ENCODE measurements around the gene MAPK12.

Gene MAPK12

DNA sequence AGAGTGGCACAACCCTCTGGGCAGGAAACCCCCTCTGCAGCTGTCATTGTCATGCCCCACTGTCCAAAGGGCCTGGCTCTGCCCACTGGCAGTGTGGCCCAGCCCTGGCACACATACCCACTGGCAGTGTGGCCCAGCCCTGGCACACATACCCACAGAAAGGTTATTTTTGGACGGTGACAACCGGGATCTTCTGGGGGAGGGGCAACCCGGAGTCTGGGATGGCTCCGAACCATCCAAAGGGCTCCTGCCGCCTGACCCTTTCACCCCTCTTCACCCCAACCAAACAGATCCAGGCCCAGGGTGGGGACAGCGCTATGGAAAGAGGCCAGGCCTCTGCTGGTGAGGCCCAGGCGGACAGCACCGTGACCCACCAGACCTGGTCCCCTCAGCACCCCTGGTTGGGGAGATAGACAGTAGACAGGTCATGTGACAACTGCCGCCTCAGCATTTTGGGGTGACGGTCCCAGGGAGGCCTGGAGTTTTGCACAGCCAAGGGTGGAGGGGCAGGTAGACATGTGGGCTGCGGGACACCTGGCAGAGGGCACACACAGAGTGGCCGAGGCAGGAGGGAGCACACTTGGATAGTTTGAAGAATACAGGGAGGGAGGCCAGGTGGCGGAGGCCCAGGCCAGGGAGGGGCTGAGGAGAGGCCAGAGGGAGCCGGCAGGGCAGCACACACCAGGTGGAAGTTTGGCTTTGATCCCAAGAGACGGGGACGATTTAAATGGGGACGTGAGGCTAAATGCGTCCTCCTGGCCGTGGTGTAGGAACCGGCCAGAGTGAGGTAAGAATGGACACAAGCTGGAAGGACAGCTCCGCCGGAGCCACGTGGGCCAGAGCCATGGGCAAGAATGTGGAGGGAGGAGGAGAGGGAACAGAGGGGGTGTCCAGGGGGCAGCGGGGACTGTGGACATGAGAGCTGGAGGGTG lies 2.9 kb downstream of the MAPK12 start:
- no peaks in the 10 kb centered on the region for H3K9me3 ChIP-seq (ENCODE audit: control insufficient read depth, low read length)
- peaks cover 16% of the 10 kb centered on the region for H3K4me1 ChIP-seq (ENCODE audit: control insufficient read depth, insufficient read depth, low read length)
- peaks cover 35% of the 10 kb centered on the region for H3K27me3 ChIP-seq (ENCODE audit: control insufficient read depth, insufficient read depth, low read length)
- H3K36me3 ChIP-seq (ENCODE audit: control insufficient read depth, insufficient read depth, low read length), result no peaks in the 10 kb centered on the region
- H3K9ac ChIP-seq (ENCODE audit: low read length), result no peak overlapping the region
- no peak overlapping the region for H3K4me3 ChIP-seq (ENCODE audit: low read length)

DNA sequence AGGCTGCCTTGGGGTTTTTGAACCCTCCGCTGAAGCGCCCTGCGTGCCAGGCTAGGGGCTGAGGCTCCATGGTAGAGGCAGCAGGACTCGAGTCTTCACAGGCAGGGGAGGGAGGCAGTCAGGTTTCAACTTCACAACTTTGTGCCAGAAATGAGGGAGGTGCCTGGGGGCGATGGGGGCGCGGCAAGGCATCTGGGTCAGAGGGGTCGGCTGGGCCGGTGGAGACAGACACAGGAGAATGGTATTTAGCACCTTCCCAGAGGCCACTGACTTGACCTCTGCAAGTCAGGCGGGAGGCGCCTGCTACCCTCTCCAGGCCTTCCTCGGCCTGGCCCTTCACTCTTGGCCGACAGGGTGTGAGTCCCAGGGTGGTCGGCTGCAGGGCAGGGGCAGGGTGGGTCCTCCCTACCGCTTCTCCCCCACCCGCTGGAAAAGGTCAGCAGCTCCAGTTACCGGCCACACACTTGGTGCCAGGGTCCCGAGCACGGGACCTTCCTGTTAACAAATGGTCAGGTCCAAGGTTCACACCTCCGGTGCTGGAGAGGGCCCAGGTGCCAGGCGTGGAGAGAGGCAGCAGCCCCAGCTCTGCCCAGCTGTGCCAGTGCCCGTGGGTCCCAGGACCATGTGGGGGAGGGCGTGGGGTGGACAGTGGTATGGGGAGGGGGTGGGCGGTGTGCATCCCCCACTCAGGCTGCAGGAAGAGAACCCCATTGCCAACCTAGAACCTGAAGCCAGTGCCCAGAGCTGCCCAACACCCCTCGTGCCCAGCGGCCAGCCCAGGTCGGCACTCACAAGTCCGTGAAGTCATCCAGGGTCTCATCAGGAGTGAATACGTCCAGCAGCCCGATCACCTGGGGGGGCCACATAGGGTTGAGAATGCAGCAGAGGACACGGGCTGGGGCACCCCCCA lies 3.8 kb downstream of the MAPK12 start:
- no peak overlapping the region for H3K9ac ChIP-seq (ENCODE audit: low read length)
- H3K36me3 ChIP-seq (ENCODE audit: control insufficient read depth, insufficient read depth, low read length), result no peaks in the 10 kb centered on the region

GRCh38 chr22:50257041-50257440 lies 4.4 kb downstream of the MAPK12 start:
- Histone ChIP-seq H3K4me3 (ENCODE audit: low read length) (no peak overlapping the region), H3K27me3 (ENCODE audit: control insufficient read depth, insufficient read depth, low read length) (peaks cover 23% of the 10 kb centered on the region), H3K9me3 (ENCODE audit: control insufficient read depth, low read length) (no peaks in the 10 kb centered on the region), H3K36me3 (ENCODE audit: control insufficient read depth, insufficient read depth, low read length) (no peaks in the 10 kb centered on the region), H3K4me1 (ENCODE audit: control insufficient read depth, insufficient read depth, low read length) (peaks cover 8% of the 10 kb centered on the region), H3K9ac (ENCODE audit: low read length) (no peak overlapping the region)

More for the DNA sequence above, 3.8 kb downstream of the MAPK12 start:
- Histone ChIP-seq H3K9me3 (ENCODE audit: control insufficient read depth, low read length) (no peaks in the 10 kb centered on the region), H3K4me3 (ENCODE audit: low read length) (no peak overlapping the region), H3K4me1 (ENCODE audit: control insufficient read depth, insufficient read depth, low read length) (peaks cover 13% of the 10 kb centered on the region), H3K27me3 (ENCODE audit: control insufficient read depth, insufficient read depth, low read length) (peaks cover 30% of the 10 kb centered on the region)

DNA sequence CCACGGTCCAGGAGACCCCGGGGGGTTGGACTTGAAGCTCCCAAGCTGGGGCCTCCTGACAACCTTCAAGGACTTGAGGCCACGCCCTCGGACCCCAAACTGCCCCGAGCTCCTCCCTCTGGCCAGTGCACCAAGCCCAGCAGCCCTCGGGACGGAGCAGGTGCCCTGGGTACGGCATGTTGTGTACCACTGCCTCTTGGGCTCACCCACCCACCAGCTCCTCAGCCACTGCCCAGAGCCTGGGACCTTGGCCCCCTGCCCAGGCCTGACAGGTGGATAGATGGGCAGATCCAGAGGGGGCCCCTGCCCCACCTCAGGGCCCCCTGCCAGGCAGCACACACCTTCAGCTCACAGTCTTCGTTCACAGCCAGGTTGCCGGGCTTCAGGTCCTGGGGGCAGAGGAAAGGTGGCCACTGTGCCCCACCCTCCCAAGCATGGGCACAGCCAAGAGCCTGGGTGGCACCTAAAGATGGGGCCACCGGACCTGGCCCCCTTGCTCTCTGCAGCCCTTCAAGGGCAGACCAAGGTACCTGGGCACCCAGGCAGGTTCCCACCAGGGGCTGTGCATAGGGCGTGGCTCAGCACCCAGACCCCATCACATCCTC lies 5.1 kb downstream of the MAPK12 start:
- H3K4me1 ChIP-seq (ENCODE audit: control insufficient read depth, insufficient read depth, low read length), result peaks cover 13% of the 10 kb centered on the region
- H3K9me3 ChIP-seq (ENCODE audit: control insufficient read depth, low read length), result no peaks in the 10 kb centered on the region
- H3K9ac ChIP-seq (ENCODE audit: low read length), result no peak overlapping the region
- H3K27me3 ChIP-seq (ENCODE audit: control insufficient read depth, insufficient read depth, low read length), result peaks cover 22% of the 10 kb centered on the region
- no peaks in the 10 kb centered on the region for H3K36me3 ChIP-seq (ENCODE audit: control insufficient read depth, insufficient read depth, low read length)
- no peak overlapping the region for H3K4me3 ChIP-seq (ENCODE audit: low read length)

- peaks cover 19% of the 10 kb centered on the region for H3K27me3 ChIP-seq (ENCODE audit: control insufficient read depth, insufficient read depth, low read length)
- H3K4me3 ChIP-seq (ENCODE audit: low read length), result no peak overlapping the region
- H3K9ac ChIP-seq (ENCODE audit: low read length), result no peak overlapping the region
- H3K9me3 ChIP-seq (ENCODE audit: control insufficient read depth, low read length), result no peaks in the 10 kb centered on the region
- peaks cover 16% of the 10 kb centered on the region for H3K4me1 ChIP-seq (ENCODE audit: control insufficient read depth, insufficient read depth, low read length)
- H3K36me3 ChIP-seq (ENCODE audit: control insufficient read depth, insufficient read depth, low read length), result no peaks in the 10 kb centered on the region
Measured at GRCh38 chr22:50255607-50256006, 5.9 kb downstream of the MAPK12 start.

DNA sequence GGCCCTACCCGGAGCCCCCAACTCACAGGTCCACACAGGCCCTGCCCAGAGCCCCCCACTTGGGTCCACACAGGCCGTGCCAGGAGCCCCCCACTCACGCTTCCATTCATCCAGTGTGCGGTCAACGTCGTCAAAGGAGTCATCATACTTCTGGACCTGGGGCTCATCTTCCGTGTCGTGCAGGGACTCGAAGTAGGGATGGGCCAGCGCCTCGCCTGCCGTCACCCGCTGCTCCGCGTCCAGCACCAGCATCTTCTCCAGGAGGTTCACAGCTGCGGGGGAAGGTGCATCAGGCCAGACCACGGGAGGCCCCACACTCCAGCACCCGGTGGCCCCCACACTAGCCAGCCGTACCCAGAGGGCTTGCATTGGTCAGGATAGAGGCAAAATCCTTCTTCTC lies 6.4 kb downstream of the MAPK12 start:
- no peaks in the 10 kb centered on the region for H3K9me3 ChIP-seq (ENCODE audit: control insufficient read depth, low read length)
- H3K27me3 ChIP-seq (ENCODE audit: control insufficient read depth, insufficient read depth, low read length), result peaks cover 14% of the 10 kb centered on the region
- peaks cover 21% of the 10 kb centered on the region for H3K4me1 ChIP-seq (ENCODE audit: control insufficient read depth, insufficient read depth, low read length)
- H3K4me3 ChIP-seq (ENCODE audit: low read length), result no peak overlapping the region
- no peaks in the 10 kb centered on the region for H3K36me3 ChIP-seq (ENCODE audit: control insufficient read depth, insufficient read depth, low read length)
- H3K9ac ChIP-seq (ENCODE audit: low read length), result no peak overlapping the region

DNA sequence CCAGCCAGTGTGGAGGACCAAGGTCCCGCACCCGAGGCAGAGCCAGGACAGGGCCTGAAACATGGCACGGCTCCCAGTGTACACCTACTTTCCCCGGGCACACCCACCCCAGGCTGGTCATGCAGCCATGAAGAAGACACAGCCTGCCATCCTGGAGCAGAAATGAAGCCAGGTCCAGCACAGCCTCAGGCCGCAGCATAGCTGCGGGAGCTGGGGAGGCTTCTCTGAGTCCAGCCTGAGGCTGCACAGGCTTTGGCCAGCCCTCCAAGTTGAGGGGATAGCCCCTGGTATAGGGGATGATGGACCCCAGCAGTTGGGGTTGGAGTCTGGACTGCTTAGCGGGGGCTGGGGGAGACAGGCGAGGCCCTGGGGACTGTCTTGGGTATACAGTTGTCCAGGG lies 7.5 kb downstream of the MAPK12 start:
- Histone ChIP-seq H3K27me3 (ENCODE audit: control insufficient read depth, insufficient read depth, low read length) (peaks cover 7% of the 10 kb centered on the region), H3K9ac (ENCODE audit: low read length) (no peak overlapping the region), H3K9me3 (ENCODE audit: control insufficient read depth, low read length) (no peaks in the 10 kb centered on the region), H3K4me3 (ENCODE audit: low read length) (no peak overlapping the region), H3K4me1 (ENCODE audit: control insufficient read depth, insufficient read depth, low read length) (peaks cover 26% of the 10 kb centered on the region), H3K36me3 (ENCODE audit: control insufficient read depth, insufficient read depth, low read length) (no peaks in the 10 kb centered on the region)

DNA sequence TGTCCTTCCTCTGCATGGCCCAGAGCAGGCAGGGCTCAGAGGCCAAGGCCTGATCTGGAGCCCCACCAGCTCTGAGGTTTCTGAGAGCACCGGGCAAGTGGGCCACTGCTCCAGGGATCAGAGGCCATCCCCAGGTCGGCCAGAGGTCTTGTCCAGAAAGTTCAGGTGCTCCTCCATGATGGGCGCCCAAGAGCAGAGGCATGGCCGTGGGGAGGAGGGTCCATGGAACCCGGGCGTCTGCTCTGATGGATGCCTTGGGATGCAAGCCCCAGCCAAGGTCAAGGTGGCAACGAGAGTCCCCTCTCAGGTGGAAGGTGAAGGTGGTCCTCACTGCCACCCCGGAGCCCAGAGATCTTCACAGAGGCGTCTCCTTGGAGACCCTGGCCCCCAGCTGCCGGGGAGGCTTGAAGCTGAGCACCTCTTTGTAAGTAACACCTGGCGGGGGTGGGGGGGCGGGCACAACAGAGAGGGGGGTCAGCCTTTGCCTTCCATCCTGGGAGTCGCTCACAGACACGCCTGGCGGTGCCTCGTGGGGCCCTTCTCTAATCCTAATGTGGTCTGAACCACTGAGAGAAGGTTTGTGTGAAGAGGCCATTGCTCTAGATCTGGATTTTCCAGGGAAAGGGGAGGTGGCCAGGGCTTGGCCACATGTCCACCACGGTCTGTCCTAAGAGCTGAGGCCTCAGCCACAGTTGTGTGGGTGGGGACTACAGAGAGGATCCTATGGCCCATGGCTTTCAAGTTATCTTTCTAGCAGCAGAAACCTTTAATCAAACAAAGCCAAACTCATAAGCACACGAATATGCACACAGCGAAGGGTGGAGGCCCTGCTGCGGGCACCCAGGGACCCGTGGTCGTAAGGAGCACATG lies 8.2 kb downstream of the MAPK12 start:
- H3K36me3 ChIP-seq (ENCODE audit: control insufficient read depth, insufficient read depth, low read length), result no peaks in the 10 kb centered on the region
- H3K9ac ChIP-seq (ENCODE audit: low read length), result no peak overlapping the region
- H3K4me3 ChIP-seq (ENCODE audit: low read length), result no peak overlapping the region
- H3K27me3 ChIP-seq (ENCODE audit: control insufficient read depth, insufficient read depth, low read length), result peaks cover under 1% of the 10 kb centered on the region
- no peaks in the 10 kb centered on the region for H3K9me3 ChIP-seq (ENCODE audit: control insufficient read depth, low read length)
- H3K4me1 ChIP-seq (ENCODE audit: control insufficient read depth, insufficient read depth, low read length), result peaks cover 26% of the 10 kb centered on the region

DNA sequence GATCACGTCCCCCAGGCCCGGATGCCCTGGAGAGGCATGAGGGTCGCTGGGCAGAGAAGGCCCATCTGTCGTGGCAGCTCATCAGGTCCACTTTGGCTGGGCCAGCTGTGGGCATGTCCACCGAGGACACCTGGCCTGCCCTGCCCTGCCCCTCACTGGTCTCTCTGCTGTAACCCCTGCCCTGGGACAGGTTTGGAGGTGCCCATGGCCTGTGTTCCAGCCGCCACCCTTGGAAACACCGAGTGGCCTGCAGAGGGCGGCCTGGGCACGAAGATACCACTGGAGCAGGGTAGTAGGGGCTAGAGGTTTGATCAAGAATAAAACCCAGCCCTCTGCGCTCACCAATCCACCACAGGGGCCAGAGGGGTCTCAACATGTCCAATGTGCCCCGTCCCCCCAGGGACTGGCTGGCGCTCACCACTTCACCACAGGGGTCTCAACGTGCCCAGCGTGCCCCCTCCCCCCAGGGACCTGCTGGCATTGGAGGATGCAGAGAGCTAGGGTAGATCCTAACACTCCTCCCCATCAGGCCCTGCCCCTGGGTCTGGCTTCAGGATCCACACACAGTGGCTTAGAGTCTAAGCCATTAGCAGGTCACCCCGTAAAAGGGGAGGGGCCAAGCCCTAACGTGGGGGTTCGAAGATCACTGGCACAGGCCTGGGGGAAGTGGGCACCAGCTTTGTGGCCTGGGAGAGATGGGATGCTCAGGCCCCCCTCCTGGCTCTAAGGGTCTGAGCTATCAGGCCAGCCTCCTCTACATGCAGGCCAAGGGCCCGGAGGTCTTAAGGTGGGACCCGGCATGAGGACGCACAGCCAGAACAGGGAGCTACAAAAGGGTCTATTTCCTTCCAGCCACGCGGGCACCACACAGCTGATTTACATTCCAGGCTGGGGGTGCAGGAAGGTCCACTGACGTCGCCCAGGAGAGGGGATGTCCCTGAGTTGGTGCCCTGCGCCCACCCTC lies 9.1 kb downstream of the MAPK12 start:
- Histone ChIP-seq H3K4me3 (ENCODE audit: low read length) (no peak overlapping the region), H3K27me3 (ENCODE audit: control insufficient read depth, insufficient read depth, low read length) (no peaks in the 10 kb centered on the region), H3K9ac (ENCODE audit: low read length) (no peak overlapping the region), H3K9me3 (ENCODE audit: control insufficient read depth, low read length) (no peaks in the 10 kb centered on the region), H3K36me3 (ENCODE audit: control insufficient read depth, insufficient read depth, low read length) (no peaks in the 10 kb centered on the region), H3K4me1 (ENCODE audit: control insufficient read depth, insufficient read depth, low read length) (peaks cover 35% of the 10 kb centered on the region)

DNA sequence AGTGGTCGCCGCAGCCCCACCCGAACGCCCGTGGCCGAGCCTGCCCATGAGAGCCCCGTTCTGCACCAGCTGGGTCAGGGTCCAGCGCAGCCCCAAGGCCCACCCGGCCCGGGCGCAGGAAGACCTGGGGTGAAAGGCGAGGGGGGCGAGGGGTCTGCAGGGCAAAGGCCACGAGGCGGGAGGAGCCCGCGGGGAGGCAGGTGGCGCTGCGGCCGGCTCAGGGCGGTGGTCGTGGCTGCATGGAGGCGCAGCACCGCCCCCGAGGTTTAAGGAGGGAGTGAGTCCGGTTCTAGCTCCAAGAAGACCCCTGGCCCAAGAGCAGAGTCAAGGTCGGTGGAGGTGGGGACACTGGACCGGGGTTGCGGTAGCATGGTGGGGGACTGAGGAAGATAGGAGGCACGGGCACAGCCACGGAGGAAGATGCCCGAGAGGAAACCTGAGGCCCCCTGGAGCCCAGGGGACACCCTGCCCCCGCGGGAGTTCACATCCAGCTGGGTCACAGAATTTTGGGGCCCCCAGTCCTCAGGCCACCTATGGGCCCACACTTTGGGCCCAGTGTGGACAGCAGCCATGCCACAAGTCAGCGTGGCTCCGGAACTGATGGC lies 9.9 kb downstream of the MAPK12 start:
- Histone ChIP-seq H3K4me1 (ENCODE audit: control insufficient read depth, insufficient read depth, low read length) (peaks cover 38% of the 10 kb centered on the region), H3K9me3 (ENCODE audit: control insufficient read depth, low read length) (no peaks in the 10 kb centered on the region), H3K36me3 (ENCODE audit: control insufficient read depth, insufficient read depth, low read length) (peaks cover 1% of the 10 kb centered on the region), H3K4me3 (ENCODE audit: low read length) (peak overlapping the region; percentile 19), H3K9ac (ENCODE audit: low read length) (peak overlapping the region; percentile 15), H3K27me3 (ENCODE audit: control insufficient read depth, insufficient read depth, low read length) (no peaks in the 10 kb centered on the region)
